ENCODE results near the gene CD101.
"Not testable (repeated sequence)": the region's sequence is repeated elsewhere in the genome, so short reads cannot be mapped to it uniquely, and the experiment has no call there.

Gene CD101

GRCh38 chr1:117001254-117001927, at the start of gene CD101:
CD101 (plus strand) TSS chr1:117001760; CDS start chr1:117001818, 58 bp downstream.
- no peak for DNase-seq (ENCODE audit: low read depth)

- no peak for DNase-seq (ENCODE audit: low read depth)
Observed at GRCh38 chr1:116952738-116953275, 48.8 kb upstream of the CD101 start.

GRCh38 chr1:116954440-116954839, 47.1 kb upstream of the CD101 start:
- no peak for DNase-seq (ENCODE audit: low read depth)

- DNase-seq (ENCODE audit: low read depth): no peak
Observed at GRCh38 chr1:116956378-116956777, 45.2 kb upstream of the CD101 start.

- no peak for DNase-seq (ENCODE audit: low read depth)
Observed at GRCh38 chr1:116957646-116958045, 43.9 kb upstream of the CD101 start.

- no peak for DNase-seq (ENCODE audit: low read depth)
Observed at GRCh38 chr1:116958110-116958509, 43.5 kb upstream of the CD101 start.

GRCh38 chr1:116958977-116959376, 42.6 kb upstream of the CD101 start:
- DNase-seq (ENCODE audit: low read depth): no peak

GRCh38 chr1:116961606-116962005, 40.0 kb upstream of the CD101 start:
- DNase-seq (ENCODE audit: low read depth): no peak

GRCh38 chr1:116962987-116963639, 38.4 kb upstream of the CD101 start:
- DNase-seq (ENCODE audit: low read depth): no peak

GRCh38 chr1:116966791-116967190, 34.8 kb upstream of the CD101 start:
- DNase-seq (ENCODE audit: low read depth): no peak

- no peak for DNase-seq (ENCODE audit: low read depth)
Observed at GRCh38 chr1:116968724-116969123, 32.8 kb upstream of the CD101 start.

- DNase-seq (ENCODE audit: low read depth): no peak
Observed at GRCh38 chr1:116971258-116971860, 30.2 kb upstream of the CD101 start.

GRCh38 chr1:116971965-116972673, 29.4 kb upstream of the CD101 start:
- no peak for DNase-seq (ENCODE audit: low read depth)

GRCh38 chr1:116972674-116973030, 28.9 kb upstream of the CD101 start:
- no peak for DNase-seq (ENCODE audit: low read depth)

- DNase-seq (ENCODE audit: low read depth): not testable (repeated sequence)
Observed at GRCh38 chr1:116980309-116980708, 21.3 kb upstream of the CD101 start.

GRCh38 chr1:116981521-116982037, 20.0 kb upstream of the CD101 start:
- no peak for DNase-seq (ENCODE audit: low read depth)

- DNase-seq (ENCODE audit: low read depth): no peak
Observed at GRCh38 chr1:116982319-116983004, 19.1 kb upstream of the CD101 start.

GRCh38 chr1:116983112-116983511, 18.4 kb upstream of the CD101 start:
- DNase-seq (ENCODE audit: low read depth): no peak

GRCh38 chr1:116983678-116984077, 17.9 kb upstream of the CD101 start:
- no peak for DNase-seq (ENCODE audit: low read depth)

- DNase-seq (ENCODE audit: low read depth): no peak
Observed at GRCh38 chr1:116984406-116985160, 17.0 kb upstream of the CD101 start.
